ENCODE results near the gene PIK3R2. TPM values are rescaled to one million over a fixed set of nuclear protein-coding genes. Genes with fewer than 3 reads are reported as not detected.

PIK3R2 gene
- total RNA-seq, 3 donors from 2014 or later = 16.5 to 21.4 (median 19.6) TPM

DNA sequence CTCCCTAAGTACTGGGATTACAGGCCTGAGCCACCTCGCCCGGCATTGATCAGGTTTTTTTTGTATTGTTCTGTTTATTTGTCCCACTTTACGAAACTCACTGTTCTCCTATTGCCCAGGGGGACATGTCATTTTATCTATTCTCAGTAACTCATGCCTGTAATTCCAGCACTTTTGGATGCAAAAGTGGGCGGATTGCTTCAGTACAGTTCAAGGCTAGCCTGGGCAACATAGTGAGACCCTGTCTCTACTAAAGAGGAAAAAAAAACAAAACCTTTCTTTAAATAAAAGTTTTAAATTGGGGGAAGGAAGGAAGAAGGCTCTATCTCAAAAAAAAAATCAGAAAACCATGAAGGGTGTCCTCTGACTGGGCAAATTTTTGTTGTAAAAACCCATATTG is 37.3 kb downstream of the PIK3R2 start:
- ATAC-seq = no peak
- Mint-ChIP-seq H3K4me1 (ENCODE audit: low read depth) (peaks cover 23% of the 10 kb centered on the region), H3K36me3 (ENCODE audit: insufficient read depth) (no peaks in the 10 kb centered on the region), H3K27me3 (ENCODE audit: low read depth) (no peaks in the 10 kb centered on the region), H3K9me3 (no peaks in the 10 kb centered on the region), H3K4me3 (no peak overlapping the region)
- DNase-seq = no peak

DNA sequence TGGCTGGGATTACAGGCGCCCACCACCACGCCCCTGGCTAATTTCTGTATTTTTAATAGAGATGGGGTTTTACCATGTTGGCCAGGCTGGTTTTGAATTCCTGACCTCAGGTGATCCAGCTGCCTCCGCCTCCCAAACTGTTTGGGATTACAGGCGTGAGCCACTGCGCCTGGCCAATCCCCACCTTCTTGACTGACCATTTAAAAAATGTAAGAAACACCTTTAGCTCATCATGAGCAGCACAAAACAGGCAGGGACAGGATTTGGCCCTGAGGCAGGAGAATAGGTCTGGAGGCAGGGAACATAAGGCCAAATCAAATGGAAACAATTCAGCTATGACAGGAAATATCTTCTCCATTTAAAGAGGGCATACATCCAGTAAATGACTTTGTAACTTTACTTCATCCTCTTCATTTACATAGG is 38.7 kb downstream of the PIK3R2 start:
- DNase-seq (no peak), ATAC-seq (no peak)
- Mint-ChIP-seq H3K36me3 (ENCODE audit: insufficient read depth) (no peaks in the 10 kb centered on the region), H3K4me3 (peak overlapping the region; percentile 86), H3K4me1 (ENCODE audit: low read depth) (peaks cover 23% of the 10 kb centered on the region), H3K27me3 (ENCODE audit: low read depth) (no peaks in the 10 kb centered on the region), H3K9me3 (no peaks in the 10 kb centered on the region)

DNA sequence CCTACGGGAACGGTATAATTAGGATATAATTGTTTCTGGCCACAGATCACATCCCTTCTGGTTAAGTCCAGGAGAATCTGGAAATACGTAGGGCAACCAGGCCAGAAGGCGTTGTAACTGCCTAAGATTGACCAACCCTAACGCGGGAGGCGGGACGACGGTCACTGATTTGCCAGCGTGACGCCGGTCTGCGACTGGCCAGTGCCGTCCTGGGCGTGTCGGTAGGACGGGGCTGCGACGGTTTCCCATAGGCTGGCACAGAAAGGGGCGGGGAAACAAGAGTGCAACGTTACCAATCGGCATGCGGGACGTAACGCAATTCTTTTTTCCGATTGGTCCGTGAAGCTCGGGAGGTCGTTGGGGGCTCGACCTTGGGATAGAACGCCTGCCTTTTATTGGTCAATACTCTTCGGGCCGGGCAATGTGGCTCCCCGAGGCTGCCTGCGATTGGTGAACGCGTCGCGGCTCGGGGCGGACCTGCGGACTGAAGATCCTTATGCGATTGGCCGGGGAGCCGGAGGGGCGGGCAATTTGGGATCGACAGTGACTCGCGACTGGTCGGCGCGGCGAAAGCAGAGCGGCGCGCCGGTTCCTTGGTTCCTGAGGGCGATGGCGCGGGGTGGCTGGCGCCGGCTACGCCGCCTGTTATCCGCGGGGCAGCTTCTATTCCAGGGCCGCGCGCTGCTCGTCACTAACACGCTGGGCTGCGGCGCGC is 39.9 kb downstream of the PIK3R2 start, which contains the start of gene MPV17L2:
Gene MPV17L2, plus strand, starts transcription at position 546 of the 715 bp plus-strand sequence. Its CDS starts 64 bp downstream, at position 610.
- Mint-ChIP-seq H3K27me3 (ENCODE audit: low read depth) (no peaks in the 10 kb centered on the region), H3K4me1 (ENCODE audit: low read depth) (peaks cover 23% of the 10 kb centered on the region), H3K4me3 (peak within 1 kb of the TSS; percentile 86), H3K36me3 (ENCODE audit: insufficient read depth) (no peaks in the 10 kb centered on the region), H3K9me3 (no peaks in the 10 kb centered on the region)
- peak; percentile 93 for ATAC-seq
- DNase-seq = peak; percentile 96

DNA sequence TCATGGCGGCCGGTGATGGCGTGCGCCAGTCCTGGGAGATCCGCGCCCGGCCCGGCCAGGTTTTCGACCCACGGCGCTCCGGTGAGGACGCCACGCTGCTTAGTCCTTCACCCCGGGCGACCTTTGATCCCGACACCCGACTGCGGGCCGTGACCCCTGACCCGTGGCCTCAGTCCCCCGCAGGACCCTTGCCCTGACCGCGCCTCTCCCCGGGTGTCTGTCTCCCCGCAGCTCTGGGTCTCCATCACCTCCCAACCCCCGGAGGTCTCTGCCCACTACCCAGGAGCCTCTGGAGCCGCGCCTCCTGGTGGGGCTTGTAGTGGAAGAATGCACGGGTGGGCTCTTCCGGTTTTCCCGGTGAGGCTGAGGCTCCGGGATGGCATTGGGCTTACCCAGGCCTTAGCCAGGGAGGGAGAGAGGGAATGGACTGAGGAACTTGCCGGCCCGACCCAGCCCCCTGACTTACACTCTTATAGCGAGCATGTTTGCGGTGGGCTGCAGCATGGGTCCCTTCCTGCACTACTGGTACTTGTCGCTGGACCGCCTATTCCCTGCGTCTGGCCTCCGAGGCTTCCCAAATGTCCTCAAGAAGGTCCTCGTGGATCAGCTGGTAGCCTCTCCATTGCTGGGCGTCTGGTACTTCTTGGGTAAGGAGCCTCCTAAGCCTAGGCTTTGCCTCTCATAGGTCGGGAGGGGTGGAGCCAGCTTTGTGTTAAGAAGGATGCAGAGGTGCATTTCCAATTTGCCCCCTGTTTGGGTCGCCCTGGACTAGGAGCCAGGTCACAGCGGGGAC is 40.6 kb downstream of the PIK3R2 start:
- peak overlapping the region; percentile 86 for H3K4me3 Mint-ChIP-seq
- DNase-seq (no peak), ATAC-seq (peak in 1 of 2 donors; percentile 1)
- H3K9me3 Mint-ChIP-seq = no peaks in the 10 kb centered on the region
- peaks cover 23% of the 10 kb centered on the region for H3K4me1 Mint-ChIP-seq (ENCODE audit: low read depth)
- peaks cover 6% of the 10 kb centered on the region for H3K36me3 Mint-ChIP-seq (ENCODE audit: insufficient read depth)
- H3K27me3 Mint-ChIP-seq (ENCODE audit: low read depth) = no peaks in the 10 kb centered on the region

DNA sequence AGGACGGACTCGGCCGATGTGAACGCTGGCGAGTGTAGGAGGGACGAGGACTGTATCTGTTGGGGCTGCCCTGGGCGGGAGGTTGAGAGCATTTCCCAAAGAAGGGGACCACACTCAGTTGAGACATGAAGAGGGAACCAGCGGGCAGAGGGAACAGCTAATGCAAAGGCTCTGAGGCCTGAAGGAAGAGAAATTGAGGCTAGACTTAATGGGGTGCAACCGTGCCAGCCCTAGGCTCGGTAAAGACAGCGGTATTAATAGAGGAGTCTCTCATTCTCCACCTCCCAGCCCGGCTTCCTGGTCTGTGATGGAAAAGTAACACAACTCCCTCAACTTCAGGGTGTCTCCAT is 41.2 kb downstream of the PIK3R2 start:
- H3K36me3 Mint-ChIP-seq (ENCODE audit: insufficient read depth) = peaks cover 7% of the 10 kb centered on the region
- H3K27me3 Mint-ChIP-seq (ENCODE audit: low read depth) = no peaks in the 10 kb centered on the region
- ATAC-seq (no peak), DNase-seq (no peak)
- no peaks in the 10 kb centered on the region for H3K9me3 Mint-ChIP-seq
- peaks cover 23% of the 10 kb centered on the region for H3K4me1 Mint-ChIP-seq (ENCODE audit: low read depth)
- H3K4me3 Mint-ChIP-seq = peak overlapping the region; percentile 86

DNA sequence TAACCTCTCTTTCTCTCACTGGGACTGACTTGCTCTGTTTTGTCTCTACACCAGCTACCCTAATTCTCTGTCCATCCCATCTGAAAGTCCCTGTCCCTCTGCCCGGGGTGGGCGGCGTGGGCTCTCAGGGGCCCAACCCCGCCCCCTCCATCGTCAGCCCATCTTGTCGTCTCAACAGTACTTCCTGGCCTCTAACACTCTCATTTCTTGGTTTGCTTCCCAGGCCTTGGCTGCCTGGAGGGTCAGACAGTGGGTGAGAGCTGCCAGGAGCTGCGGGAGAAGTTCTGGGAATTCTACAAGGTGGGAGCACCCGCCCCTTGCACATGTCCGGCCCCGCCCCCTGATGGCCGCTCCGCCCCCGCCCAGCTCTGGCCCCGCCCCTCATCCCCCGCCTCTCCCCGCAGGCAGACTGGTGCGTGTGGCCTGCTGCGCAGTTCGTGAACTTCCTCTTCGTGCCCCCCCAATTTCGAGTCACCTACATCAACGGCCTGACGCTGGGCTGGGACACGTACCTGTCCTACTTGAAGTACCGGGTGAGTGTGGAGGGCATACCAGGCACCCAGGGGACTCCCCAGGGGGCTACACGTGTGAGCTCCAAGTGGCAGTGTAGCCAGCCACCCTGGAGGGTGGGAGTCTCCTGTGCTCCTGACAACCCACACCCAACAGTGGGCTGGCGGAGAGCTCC is 41.7 kb downstream of the PIK3R2 start:
- H3K9me3 Mint-ChIP-seq = no peaks in the 10 kb centered on the region

DNA sequence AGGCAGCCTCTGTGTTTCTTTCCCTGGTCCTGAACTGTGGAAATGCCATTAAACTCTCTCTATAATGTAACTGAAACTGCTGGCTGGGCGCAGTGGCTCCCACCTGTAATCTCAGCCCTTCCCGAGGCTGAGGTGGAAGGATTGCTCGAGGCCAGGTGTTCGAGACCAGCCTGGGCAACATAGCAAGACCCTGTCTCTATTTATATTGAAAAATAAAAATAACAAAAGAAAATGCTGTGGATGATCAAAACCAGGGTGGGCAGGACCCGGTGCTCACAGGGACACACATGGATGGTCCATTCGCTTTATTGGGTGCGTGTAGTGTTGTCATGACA is 43.5 kb downstream of the PIK3R2 start:
- H3K9me3 Mint-ChIP-seq = no peaks in the 10 kb centered on the region
- peaks cover 7% of the 10 kb centered on the region for H3K36me3 Mint-ChIP-seq (ENCODE audit: insufficient read depth)
- H3K27me3 Mint-ChIP-seq (ENCODE audit: low read depth) = no peaks in the 10 kb centered on the region
- ATAC-seq = no peak
- DNase-seq = no peak
- H3K4me1 Mint-ChIP-seq (ENCODE audit: low read depth) = peaks cover 23% of the 10 kb centered on the region
- peak overlapping the region; percentile 37 for H3K4me3 Mint-ChIP-seq

More for the DNA sequence above, 41.7 kb downstream of the PIK3R2 start:
- peaks cover 7% of the 10 kb centered on the region for H3K36me3 Mint-ChIP-seq (ENCODE audit: insufficient read depth)
- H3K4me1 Mint-ChIP-seq (ENCODE audit: low read depth) = peaks cover 23% of the 10 kb centered on the region
- H3K27me3 Mint-ChIP-seq (ENCODE audit: low read depth) = no peaks in the 10 kb centered on the region
- no peak for ATAC-seq
- DNase-seq = no peak
- peak overlapping the region; percentile 86 for H3K4me3 Mint-ChIP-seq

DNA sequence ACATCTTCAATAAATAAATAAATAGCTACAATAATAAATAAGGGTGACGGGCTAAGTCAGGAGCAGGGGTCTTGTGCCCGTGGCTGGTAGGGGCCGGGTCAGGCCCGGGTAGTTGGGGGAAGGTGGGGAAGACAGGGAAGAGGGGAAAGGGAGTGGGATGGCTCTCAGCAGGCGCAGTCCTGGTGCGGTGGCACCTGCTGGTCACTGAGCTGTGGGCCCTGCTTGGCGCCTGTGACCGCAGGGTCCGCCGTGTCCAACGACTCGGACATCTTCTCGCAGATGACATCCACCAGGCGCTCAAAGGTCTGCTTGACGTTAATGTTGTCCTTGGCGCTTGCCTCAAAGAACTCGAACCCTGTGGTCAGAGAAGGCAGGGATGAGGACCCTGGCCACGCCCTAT is 44.3 kb downstream of the PIK3R2 start:
- no peaks in the 10 kb centered on the region for H3K27me3 Mint-ChIP-seq (ENCODE audit: low read depth)
- ATAC-seq (no peak), DNase-seq (no peak)
- peaks cover 7% of the 10 kb centered on the region for H3K36me3 Mint-ChIP-seq (ENCODE audit: insufficient read depth)
- H3K4me1 Mint-ChIP-seq (ENCODE audit: low read depth) = peaks cover 22% of the 10 kb centered on the region
- H3K4me3 Mint-ChIP-seq = no peak overlapping the region
- H3K9me3 Mint-ChIP-seq = no peaks in the 10 kb centered on the region

DNA sequence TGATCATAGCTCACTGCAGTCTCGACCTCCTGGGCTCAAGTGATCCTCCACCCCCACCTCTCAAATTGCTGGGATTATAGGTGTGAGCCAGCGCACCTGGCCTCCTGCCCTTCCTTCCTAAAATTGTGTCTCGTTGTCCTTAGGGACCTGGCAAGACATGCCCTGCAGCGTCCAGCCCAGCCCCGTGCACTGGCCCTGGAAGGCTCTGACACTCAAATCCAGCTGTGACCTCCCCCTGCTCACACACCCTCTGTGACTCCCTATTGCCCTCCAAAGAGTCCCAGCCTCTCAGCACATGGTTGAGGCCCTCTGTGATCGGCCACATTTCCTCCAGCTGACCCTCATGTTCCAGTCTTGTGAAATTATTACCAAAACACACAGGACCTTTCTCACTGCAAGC is 45.0 kb downstream of the PIK3R2 start:
- ATAC-seq = no peak
- peaks cover 22% of the 10 kb centered on the region for H3K4me1 Mint-ChIP-seq (ENCODE audit: low read depth)
- no peak for DNase-seq
- H3K36me3 Mint-ChIP-seq (ENCODE audit: insufficient read depth) = peaks cover 7% of the 10 kb centered on the region
- no peak overlapping the region for H3K4me3 Mint-ChIP-seq
- no peaks in the 10 kb centered on the region for H3K9me3 Mint-ChIP-seq
- no peaks in the 10 kb centered on the region for H3K27me3 Mint-ChIP-seq (ENCODE audit: low read depth)

DNA sequence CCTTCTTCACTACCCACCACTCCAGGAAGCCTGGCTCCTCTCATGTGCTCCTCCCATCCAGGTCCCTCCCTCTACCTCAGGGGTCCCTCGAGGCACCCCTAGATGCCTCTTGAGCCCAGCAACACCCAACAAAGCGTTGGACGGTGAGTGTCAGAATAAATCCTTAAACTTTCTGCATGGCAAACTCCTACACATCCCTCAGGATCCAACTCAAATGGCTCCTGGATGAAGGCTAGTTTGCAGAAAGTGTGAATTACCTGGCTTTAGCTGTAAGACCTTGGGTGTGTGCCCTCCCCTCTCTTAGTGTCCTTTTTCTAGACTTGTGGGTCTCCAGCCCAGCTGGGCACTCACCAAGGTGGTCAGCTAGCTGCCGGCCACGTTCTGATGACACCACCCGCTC is 45.4 kb downstream of the PIK3R2 start:
- no peak for ATAC-seq
- Mint-ChIP-seq H3K9me3 (no peaks in the 10 kb centered on the region), H3K4me1 (ENCODE audit: low read depth) (peaks cover 25% of the 10 kb centered on the region), H3K4me3 (no peak overlapping the region), H3K27me3 (ENCODE audit: low read depth) (no peaks in the 10 kb centered on the region), H3K36me3 (ENCODE audit: insufficient read depth) (peaks cover 7% of the 10 kb centered on the region)
- DNase-seq = no peak

DNA sequence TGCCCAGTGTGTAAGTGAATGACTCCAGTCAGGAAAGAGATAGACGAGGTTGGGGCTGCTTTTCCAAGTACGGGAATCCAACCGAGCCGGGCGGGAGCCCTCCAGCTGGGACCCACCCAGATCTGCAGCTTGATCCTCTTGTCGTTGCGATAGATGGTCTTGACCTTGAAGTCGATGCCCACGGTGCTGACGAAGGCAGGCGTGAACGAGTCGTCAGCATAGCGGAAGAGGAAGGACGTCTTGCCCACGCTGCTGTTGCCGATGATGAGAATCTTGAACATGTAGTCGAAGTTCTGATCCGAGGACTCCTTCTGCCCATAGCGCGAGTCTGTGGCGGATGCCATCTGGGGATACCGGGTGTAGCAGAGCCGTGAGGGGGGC is 49.4 kb downstream of the PIK3R2 start:
- Mint-ChIP-seq H3K4me1 (ENCODE audit: low read depth) (peaks cover 23% of the 10 kb centered on the region), H3K9me3 (no peaks in the 10 kb centered on the region), H3K27me3 (ENCODE audit: low read depth) (no peaks in the 10 kb centered on the region), H3K4me3 (peak overlapping the region; percentile 66), H3K36me3 (ENCODE audit: insufficient read depth) (peaks cover 7% of the 10 kb centered on the region)
- no peak for ATAC-seq
- DNase-seq = no peak

DNA sequence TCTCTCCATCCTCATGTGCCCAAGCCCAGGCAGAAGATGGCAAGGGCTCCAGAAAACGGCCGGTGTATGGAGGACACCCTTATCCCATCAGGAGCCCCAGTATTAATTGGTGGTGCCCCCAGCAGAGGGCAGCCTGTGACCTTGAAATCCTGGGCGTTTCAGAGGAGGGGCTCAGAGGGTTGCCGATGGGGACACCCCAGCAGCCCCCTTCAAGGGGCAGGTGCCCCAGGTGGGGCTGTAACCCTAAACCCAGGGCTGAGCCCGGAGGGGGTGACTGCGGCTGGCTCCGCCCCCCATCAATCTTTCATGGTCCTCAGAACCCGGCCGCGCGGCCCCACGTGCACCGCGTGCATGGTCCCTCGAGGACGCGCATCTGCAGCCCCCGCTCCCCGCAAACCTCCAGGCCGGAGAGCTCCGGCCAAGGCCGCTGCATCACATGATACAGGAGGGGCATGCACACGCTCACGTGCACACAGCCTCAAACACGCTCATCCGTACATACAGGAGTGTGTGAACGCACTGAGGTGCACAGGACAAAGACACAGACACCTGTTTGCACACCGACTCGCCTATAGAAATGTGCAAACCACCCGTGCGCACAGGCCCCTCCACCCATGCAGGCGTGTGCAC is 49.9 kb downstream of the PIK3R2 start:
- Mint-ChIP-seq H3K4me1 (ENCODE audit: low read depth) (peaks cover 23% of the 10 kb centered on the region), H3K4me3 (peak overlapping the region; percentile 90), H3K9me3 (no peaks in the 10 kb centered on the region), H3K27me3 (ENCODE audit: low read depth) (no peaks in the 10 kb centered on the region), H3K36me3 (ENCODE audit: insufficient read depth) (peaks cover 7% of the 10 kb centered on the region)
- ATAC-seq (no peak), DNase-seq (no peak)

DNA sequence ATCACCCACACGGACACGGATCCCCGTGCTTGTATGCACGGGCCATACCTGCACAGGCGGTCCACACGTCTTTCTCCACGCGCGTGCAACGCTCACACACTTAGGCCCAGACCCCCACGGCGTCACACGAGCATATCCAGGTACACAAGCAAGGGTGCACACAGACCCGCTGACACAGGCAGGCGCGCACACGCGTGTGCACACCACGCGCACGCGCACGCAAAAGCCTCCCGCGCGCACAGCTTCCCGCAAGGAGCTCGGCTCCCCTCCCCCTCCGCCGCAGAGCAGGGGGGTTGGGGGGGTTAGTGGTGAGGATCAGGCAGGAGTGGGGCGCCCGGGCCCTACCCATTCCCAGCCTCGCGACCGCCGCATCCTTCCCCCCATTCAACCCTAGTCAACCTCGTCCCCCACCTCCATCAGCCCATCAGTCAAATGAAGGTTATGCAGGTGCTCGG is 50.5 kb downstream of the PIK3R2 start:
- DNase-seq (no peak), ATAC-seq (peak; percentile 12 to 15)
- no peaks in the 10 kb centered on the region for H3K9me3 Mint-ChIP-seq
- peaks cover 3% of the 10 kb centered on the region for H3K36me3 Mint-ChIP-seq (ENCODE audit: insufficient read depth)
- H3K27me3 Mint-ChIP-seq (ENCODE audit: low read depth) = peaks cover under 1% of the 10 kb centered on the region
- H3K4me1 Mint-ChIP-seq (ENCODE audit: low read depth) = peaks cover 23% of the 10 kb centered on the region
- peak overlapping the region; percentile 90 for H3K4me3 Mint-ChIP-seq

DNA sequence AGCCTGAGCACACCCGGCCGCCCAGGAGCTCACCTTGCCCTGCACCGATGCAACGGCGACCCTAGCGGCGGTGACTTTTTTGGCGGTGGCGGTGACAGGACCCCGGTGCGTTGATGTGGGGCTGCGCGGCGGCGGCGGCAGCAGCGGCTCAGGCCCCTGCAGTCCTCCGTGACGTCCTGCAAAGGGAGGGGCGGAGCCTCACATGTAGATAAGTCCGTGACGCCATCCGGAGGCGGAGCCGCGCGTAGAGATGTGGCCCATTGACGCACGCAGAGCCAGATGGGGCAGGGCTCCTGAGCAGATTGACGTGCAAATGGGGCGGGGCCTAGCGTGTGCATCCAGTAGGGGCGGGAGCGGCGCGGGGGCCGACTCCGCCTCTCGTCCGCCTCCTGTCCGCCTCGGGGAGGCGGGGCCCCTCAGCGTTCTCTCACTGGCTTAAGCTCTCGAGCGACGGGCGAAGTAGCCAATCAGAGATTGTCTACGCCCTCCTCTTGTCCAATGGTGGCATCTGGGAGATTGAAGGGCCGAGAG is 51.0 kb downstream of the PIK3R2 start, which contains the start of gene RAB3A:
Gene RAB3A, minus strand, starts transcription at position 180 of the 531 bp plus-strand sequence. CDS start 1,302 bp downstream, outside the sequence.
- H3K9me3 Mint-ChIP-seq = no peaks in the 10 kb centered on the region
- DNase-seq = peak; percentile 99
- no peaks in the 10 kb centered on the region for H3K36me3 Mint-ChIP-seq (ENCODE audit: insufficient read depth)
- peak; percentile 91 to 93 for ATAC-seq
- H3K4me3 Mint-ChIP-seq = peak within 1 kb of the TSS; percentile 90
- peaks cover 23% of the 10 kb centered on the region for H3K4me1 Mint-ChIP-seq (ENCODE audit: low read depth)
- peaks cover 5% of the 10 kb centered on the region for H3K27me3 Mint-ChIP-seq (ENCODE audit: low read depth)
